Body of pancreas (tissue), 4 donors: Measurements from ENCODE around the gene AMMECR1L.

Source experiments
- POLR2A ChIP-seq, 3 donors: fragments of 450-650 bp; IDR thresholded peaks; one replicate each; pipeline ENCODE4 v1.6.1; 2016; ENCODE audit warnings: antibody characterized with exemption in 3 of 3, mild to moderate bottlenecking in 2 of 3
- TF ChIP-seq, protein P1 (sequence below), 7 experiments: fragments of 450-650 bp in 4 of 7; fragments of 200-600 bp in 3 of 7; sonication (generic) in 3 of 7; IDR thresholded peaks; one replicate each; pipeline ENCODE4 v1.5.1; 2016 to 2019; ENCODE audit warnings: antibody characterized with exemption in 7 of 7

GRCh38 chr2:127826047-127826446, 59.7 kb downstream of the AMMECR1L start:
- TF ChIP-seq, protein P1, sequence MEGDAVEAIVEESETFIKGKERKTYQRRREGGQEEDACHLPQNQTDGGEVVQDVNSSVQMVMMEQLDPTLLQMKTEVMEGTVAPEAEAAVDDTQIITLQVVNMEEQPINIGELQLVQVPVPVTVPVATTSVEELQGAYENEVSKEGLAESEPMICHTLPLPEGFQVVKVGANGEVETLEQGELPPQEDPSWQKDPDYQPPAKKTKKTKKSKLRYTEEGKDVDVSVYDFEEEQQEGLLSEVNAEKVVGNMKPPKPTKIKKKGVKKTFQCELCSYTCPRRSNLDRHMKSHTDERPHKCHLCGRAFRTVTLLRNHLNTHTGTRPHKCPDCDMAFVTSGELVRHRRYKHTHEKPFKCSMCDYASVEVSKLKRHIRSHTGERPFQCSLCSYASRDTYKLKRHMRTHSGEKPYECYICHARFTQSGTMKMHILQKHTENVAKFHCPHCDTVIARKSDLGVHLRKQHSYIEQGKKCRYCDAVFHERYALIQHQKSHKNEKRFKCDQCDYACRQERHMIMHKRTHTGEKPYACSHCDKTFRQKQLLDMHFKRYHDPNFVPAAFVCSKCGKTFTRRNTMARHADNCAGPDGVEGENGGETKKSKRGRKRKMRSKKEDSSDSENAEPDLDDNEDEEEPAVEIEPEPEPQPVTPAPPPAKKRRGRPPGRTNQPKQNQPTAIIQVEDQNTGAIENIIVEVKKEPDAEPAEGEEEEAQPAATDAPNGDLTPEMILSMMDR (IDR thresholded peaks at IDR 0.05) = no peak
- TF ChIP-seq POLR2A (IDR thresholded peaks at IDR 0.05) = no peak
